LNCAP (cell line): Measurements from ENCODE around the gene OGT.

Experiments
- CTCF ChIP-seq: fragments of 450-650 bp; IDR thresholded peaks from 2 replicates; pipeline ENCODE4 v1.5.1; 2017; ENCODE audit warnings: mild to moderate bottlenecking

OGT gene

GRCh38 chrX:71579990-71580380 lies 47.1 kb downstream of the OGT start:
- no peak for TF ChIP-seq CTCF

GRCh38 chrX:71581210-71581609 lies 48.3 kb downstream of the OGT start:
- TF ChIP-seq CTCF, result no peak

- no peak for TF ChIP-seq CTCF
Observed at GRCh38 chrX:71586929-71587328, 54.0 kb downstream of the OGT start.

GRCh38 chrX:71599965-71600364 lies 67.1 kb downstream of the OGT start:
- no peak for TF ChIP-seq CTCF

- TF ChIP-seq CTCF, result no peak
Observed at GRCh38 chrX:71603618-71604017, 70.7 kb downstream of the OGT start.

GRCh38 chrX:71604141-71604540 lies 71.2 kb downstream of the OGT start:
- TF ChIP-seq CTCF, result no peak

- TF ChIP-seq CTCF, result no peak
Observed at GRCh38 chrX:71604796-71605568, 72.1 kb downstream of the OGT start.
